Breast epithelium (tissue), 4 donors: ENCODE results near the gene MYLK2. TPM values are rescaled to one million over a fixed set of nuclear protein-coding genes. Genes with fewer than 3 reads are reported as not detected.

Experiments
- DNase-seq, 2 donors: peaks; one replicate each; pipeline ENCODE4 v3.0.0-alpha.2; 2019; ENCODE audit warnings: low spot score in 2 of 2
- H3K27ac ChIP-seq, 2 donors: fragments of 200-600 bp; sonication (generic) in 1 of 2; one replicate each; pipeline ENCODE4 v1.5.1; 2016 to 2019; ENCODE audit warnings: mild to moderate bottlenecking in 1 of 2
- H3K27me3 ChIP-seq, 2 donors: fragments of 200-600 bp; sonication (generic) in 1 of 2; one replicate each; pipeline versions ENCODE4 v1.5.1 to v1.6.0; 2017 to 2019; ENCODE audit warnings: control low read depth in 1 of 2, mild to moderate bottlenecking in 1 of 2
- H3K36me3 ChIP-seq: fragments of 200-600 bp; one replicate; pipeline ENCODE4 v1.5.1; 2019
- H3K4me1 ChIP-seq, 2 donors: fragments of 200-600 bp; sonication (generic); one replicate each; pipeline ENCODE4 v1.5.1; 2016 to 2019; ENCODE audit warnings: control low read depth in 1 of 2
- H3K4me3 ChIP-seq, 3 donors: fragments of 200-600 bp; sonication (generic); 1 replicate in 2 of 3; 2 replicates in 1 of 3; pipeline ENCODE4 v1.5.1; 2016 to 2019; ENCODE audit warnings: mild to moderate bottlenecking in 3 of 3, moderate library complexity in 2 of 3
- H3K9me3 ChIP-seq, 2 donors: fragments of 200-600 bp; sonication (generic) in 1 of 2; one replicate each; pipeline ENCODE4 v1.5.1; 2016 to 2019; ENCODE audit warnings: control low read depth in 1 of 2
- POLR2A ChIP-seq: fragments of 450-650 bp; IDR thresholded peaks from one replicate; pipeline ENCODE4 v1.6.1; 2016; ENCODE audit warnings: antibody characterized with exemption, mild to moderate bottlenecking, moderate library complexity
- POLR2AphosphoS5 ChIP-seq, 3 donors: sonication (generic); formaldehyde crosslinking; IDR thresholded peaks; one replicate each; pipeline ENCODE4 v1.6.1; 2017; ENCODE audit warnings: antibody characterized with exemption in 3 of 3
- intact Hi-C: fragments of 100-400 bp; cut with DNase I; formaldehyde crosslinking; loops from one replicate; pipeline ENCODE4 v1.15.1; 2023; ENCODE audit warnings: low total_unique reads
- total RNA-seq, 3 donors: library from RNA; depleted of rRNA; stranded (reverse); fragments of >200 nt; gene quantifications; one replicate each; pipeline ENCODE4 v1.1.0, GENCODE V29; 2016
- TF ChIP-seq, protein P1 (sequence below), 3 donors: fragments of 450-650 bp; IDR thresholded peaks; one replicate each; pipeline ENCODE4 v1.5.1; 2016 to 2017; ENCODE audit warnings: antibody characterized with exemption in 3 of 3, mild to moderate bottlenecking in 3 of 3, moderate library complexity in 3 of 3

MYLK2 gene
- total RNA-seq, 3 donors from 2014 or later = not detected

DNA sequence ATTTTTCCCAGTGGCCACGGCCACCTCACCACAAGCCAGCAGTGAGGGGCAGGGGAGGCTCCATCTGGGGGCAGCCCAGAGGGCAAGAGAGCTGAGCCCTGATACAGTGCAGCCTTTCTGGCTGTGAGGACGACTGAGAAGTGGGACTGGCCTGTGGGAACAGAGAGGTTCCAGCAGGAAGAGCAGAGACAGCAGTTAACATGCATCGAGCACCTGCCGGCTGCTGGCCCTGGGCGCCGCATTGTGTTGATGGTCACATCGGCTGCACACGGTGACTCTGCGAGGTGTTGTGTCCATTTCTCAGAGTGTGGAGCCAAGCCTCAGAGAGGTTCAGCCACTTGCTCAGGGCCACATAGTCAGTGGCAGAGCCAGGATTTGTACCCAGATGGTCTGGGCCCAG is 16.4 kb downstream of the MYLK2 start:
- Histone ChIP-seq H3K27ac (peak overlapping the region in 1 of 2 donors; percentile 38), H3K36me3 (no peaks in the 10 kb centered on the region), H3K9me3 (no peaks in the 10 kb centered on the region), H3K4me3 (no peak overlapping the region), H3K4me1 (peaks cover 2 to 13% of the 10 kb centered on the region in 2 donors), H3K27me3 (no peaks in the 10 kb centered on the region)
- intact Hi-C loops = no loop called here
- no peak for TF ChIP-seq POLR2AphosphoS5 (IDR thresholded peaks at IDR 0.05)
- TF ChIP-seq, protein P1, sequence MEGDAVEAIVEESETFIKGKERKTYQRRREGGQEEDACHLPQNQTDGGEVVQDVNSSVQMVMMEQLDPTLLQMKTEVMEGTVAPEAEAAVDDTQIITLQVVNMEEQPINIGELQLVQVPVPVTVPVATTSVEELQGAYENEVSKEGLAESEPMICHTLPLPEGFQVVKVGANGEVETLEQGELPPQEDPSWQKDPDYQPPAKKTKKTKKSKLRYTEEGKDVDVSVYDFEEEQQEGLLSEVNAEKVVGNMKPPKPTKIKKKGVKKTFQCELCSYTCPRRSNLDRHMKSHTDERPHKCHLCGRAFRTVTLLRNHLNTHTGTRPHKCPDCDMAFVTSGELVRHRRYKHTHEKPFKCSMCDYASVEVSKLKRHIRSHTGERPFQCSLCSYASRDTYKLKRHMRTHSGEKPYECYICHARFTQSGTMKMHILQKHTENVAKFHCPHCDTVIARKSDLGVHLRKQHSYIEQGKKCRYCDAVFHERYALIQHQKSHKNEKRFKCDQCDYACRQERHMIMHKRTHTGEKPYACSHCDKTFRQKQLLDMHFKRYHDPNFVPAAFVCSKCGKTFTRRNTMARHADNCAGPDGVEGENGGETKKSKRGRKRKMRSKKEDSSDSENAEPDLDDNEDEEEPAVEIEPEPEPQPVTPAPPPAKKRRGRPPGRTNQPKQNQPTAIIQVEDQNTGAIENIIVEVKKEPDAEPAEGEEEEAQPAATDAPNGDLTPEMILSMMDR (IDR thresholded peaks at IDR 0.05) = no peak
- TF ChIP-seq POLR2A = no peak
- DNase-seq = no peak

DNA sequence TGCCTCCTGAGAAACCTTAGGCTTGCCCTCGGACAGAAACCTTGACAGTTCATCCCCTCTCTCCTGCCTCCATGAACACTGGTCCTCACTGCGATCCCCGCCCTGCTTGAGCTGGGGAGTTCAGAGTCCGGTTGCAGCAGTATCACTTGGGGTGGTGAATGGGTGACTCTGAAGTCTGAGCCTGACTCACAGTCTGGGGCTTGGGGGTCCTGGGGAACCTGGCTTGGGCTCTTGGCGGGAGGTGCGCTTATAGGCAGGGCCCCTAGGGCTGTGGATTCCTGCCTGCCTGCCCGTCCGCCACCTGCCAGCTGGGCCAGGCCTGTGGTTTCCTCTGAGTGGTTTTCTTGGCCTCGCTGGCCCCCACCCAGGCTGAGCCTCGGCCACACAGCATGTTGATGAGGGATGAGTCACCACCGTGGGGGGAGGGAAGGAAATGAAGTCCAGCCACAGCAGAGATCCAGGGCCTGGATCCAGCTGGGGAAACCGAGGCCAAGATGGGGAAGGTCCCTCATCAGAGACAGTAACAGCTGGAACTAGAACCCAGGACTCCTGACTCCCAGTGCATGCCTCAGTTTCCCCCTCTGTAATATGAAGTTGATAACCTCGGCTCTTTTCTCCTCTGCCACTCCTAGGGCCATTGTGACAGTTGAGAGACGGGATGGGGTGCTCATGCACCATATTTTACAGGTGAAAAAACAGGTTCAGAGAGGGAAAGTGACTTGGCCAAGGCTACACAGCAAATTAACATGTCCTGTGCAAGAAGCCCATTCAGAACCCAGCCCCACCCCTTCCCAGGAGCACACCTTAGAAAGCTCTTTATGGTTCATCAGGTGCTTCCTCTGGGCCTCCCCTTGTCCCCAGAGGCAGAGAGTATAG is 17.1 kb downstream of the MYLK2 start:
- TF ChIP-seq, protein P1 (IDR thresholded peaks at IDR 0.05) = no peak
- TF ChIP-seq POLR2A (no peak), POLR2AphosphoS5 (IDR thresholded peaks at IDR 0.05) (peak; percentile 13 to 52 (median 21))
- DNase-seq = peak; percentile 67 to 75
- Histone ChIP-seq H3K4me1 (peaks cover 2 to 13% of the 10 kb centered on the region in 2 donors), H3K4me3 (no peak overlapping the region), H3K27me3 (no peaks in the 10 kb centered on the region), H3K36me3 (no peaks in the 10 kb centered on the region), H3K27ac (peak overlapping the region in 1 of 2 donors; percentile 38), H3K9me3 (no peaks in the 10 kb centered on the region)
- intact Hi-C loops = no loop called here

DNA sequence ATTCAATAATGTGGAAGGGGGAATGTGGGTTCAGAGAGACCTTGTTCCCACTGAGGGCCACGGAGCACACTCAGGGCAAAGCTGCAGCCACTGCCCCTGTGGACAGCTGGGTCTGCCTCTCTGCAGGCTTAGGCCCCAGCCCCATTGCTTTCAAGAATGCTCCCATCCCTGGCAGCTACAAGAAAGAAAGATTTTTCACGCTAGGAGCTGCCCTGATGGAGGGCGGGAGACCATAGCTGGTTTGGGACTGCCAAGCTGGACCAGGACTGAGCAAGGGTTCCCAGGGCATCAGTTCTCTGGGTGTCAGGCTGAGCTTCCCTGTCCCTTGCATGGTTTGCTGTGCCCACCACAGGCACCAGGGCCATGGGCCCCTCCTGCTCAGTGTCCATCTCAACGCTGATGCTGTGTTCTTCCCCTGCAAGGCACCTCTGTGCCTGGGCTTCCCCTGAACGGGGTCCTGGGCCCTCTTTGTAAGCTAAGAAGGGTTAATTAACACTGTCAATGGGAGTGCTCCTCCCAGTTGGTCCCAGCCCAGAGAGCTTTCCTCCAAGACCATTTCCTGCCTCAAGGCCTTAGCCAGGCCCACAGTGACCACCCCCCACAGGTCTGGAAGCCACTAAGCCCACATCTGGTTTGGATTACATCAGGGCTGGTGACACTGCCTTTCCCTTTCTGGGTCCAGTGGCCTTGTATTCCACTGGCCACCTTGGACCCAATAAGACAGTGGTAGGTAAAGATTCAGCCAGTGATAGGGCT is 17.9 kb downstream of the MYLK2 start:
- H3K36me3 ChIP-seq = no peaks in the 10 kb centered on the region
- H3K27ac ChIP-seq = peak overlapping the region in 1 of 2 donors; percentile 58
- H3K4me1 ChIP-seq = peaks cover 2 to 13% of the 10 kb centered on the region in 2 donors
- DNase-seq = no peak
- H3K27me3 ChIP-seq = no peaks in the 10 kb centered on the region
- H3K4me3 ChIP-seq = no peak overlapping the region
- H3K9me3 ChIP-seq = no peaks in the 10 kb centered on the region
- intact Hi-C loops = no loop called here
- TF ChIP-seq, protein P1 (IDR thresholded peaks at IDR 0.05) = no peak
- no peak for TF ChIP-seq POLR2AphosphoS5 (IDR thresholded peaks at IDR 0.05)
- TF ChIP-seq POLR2A = no peak

DNA sequence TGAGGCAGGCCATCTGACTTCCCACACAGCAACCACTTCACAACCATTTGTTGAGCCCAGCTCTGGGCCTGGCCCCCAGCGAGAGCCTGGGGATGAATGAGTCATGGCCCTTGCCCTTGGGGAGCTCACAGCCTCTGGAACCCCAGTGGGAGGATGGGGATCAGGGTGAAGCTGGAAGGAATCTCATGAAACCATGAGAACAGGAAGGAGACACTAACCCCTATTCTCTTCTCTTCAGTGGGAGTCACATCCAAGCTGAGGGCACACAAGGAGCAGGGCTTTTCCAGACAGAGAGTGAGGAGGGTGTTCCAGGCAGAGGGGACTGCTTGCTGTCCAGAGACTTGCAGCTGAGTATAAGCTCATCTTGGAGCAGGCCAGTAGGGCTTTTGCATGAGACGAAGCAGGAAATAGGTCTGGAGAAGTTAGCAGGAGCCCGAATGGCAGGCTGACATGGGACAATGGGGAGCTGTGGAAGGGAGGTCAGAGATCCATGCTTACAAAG is 18.8 kb downstream of the MYLK2 start:
- DNase-seq = no peak
- peaks cover 2 to 13% of the 10 kb centered on the region in 2 donors for H3K4me1 ChIP-seq
- no peak overlapping the region for H3K4me3 ChIP-seq
- intact Hi-C loops = no loop called here
- no peaks in the 10 kb centered on the region for H3K36me3 ChIP-seq
- TF ChIP-seq, protein P1 (IDR thresholded peaks at IDR 0.05) = no peak
- TF ChIP-seq POLR2A (no peak), POLR2AphosphoS5 (IDR thresholded peaks at IDR 0.05) (no peak)
- peak overlapping the region in 1 of 2 donors; percentile 58 for H3K27ac ChIP-seq
- no peaks in the 10 kb centered on the region for H3K9me3 ChIP-seq
- H3K27me3 ChIP-seq = no peaks in the 10 kb centered on the region
